ENCODE results near the gene TUBGCP5. TPM values are rescaled to one million over a fixed set of nuclear protein-coding genes. Genes with fewer than 3 reads are reported as not detected.
A peak's percentile ranks its signal among the peaks of the same experiment; 100 is the strongest.
"Not testable (repeated sequence)": the region's sequence is repeated elsewhere in the genome, so short reads cannot be mapped to it uniquely, and the experiment has no call there.

The TUBGCP5 gene
- total RNA-seq = 10 to 100 TPM; 16.2 to 16.4 TPM

DNA sequence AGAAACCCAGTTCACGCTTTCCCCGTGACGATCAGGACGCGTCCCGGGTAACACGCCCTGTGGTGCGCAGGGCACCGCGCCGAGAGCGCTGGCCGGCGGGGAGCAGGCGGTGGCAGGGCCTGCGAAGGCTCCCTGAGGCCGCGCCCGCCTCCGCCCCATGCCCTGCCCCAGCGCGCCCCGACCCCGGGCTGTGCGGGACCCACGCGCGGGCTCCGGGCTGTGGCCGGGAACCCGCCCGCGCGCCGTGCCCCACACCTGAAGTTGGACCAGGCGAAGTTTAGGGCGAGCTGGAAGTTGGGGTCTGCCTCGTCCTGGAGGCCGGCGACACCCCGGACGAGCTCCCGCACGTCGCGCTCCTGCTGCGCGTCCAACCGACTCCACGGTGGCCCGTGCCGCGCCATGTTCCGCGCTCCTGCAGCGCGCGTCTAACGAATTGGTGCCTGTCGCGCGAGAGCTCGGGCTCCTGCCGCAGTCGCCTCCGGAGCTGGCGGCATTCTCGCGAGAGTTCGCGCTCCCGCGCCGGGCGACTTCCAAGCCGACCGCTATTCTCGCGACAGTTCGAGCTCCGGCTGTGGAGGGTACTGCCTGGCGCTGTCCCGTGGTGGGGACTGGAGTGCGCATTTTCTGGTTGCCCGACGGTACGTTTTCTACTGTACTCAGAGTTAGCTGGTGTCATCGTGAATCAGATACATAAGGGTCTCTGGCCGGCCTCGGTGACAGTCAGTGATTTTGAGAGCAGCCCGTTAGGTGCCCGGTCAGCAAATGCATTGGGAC, at the start of gene TUBGCP5:
Gene TUBGCP5 (minus strand): TSS at position 427 of the 774 bp plus-strand sequence. CDS start 26 bp downstream, at position 401.
- Mint-ChIP-seq H3K4me1 (peaks cover 13% of the 10 kb centered on the region), H3K27me3 (no peaks in the 10 kb centered on the region), H3K4me3 (peak within 1 kb of the TSS; percentile 81), H3K36me3 (ENCODE audit: low read depth) (peaks cover 8% of the 10 kb centered on the region), H3K27ac (peak within 1 kb of the TSS; percentile 91), H3K9me3 (ENCODE audit: low read depth) (no peaks in the 10 kb centered on the region)
- ATAC-seq (peak; percentile 97), DNase-seq (peak; percentile 99)
- POLR2A ChIA-PET = interaction anchor here (0.6 to 0.9 kb wide), 3 partner anchors 60 to 266 kb away, joined by 3 to 4 read pairs (median 3); no protein-coding TSS in a partner anchor
- intact Hi-C loops (cut with DNase I, micrococcal nuclease) = loop anchor here (1.0 to 10.0 kb wide), 5 partner anchors 57 to 425 kb away; partner anchors contain the start of genes NIPA2 (in 2 of the 2), CYFIP1 (in 1 of the 2) and NIPA1 (in 1 of the 2)
- CTCF ChIA-PET = interaction anchor here (0.6 to 1.3 kb wide), 6 partner anchors 9 to 265 kb away, joined by 3 to 5 read pairs (median 3); partner anchors contain the start of gene CYFIP1

DNA sequence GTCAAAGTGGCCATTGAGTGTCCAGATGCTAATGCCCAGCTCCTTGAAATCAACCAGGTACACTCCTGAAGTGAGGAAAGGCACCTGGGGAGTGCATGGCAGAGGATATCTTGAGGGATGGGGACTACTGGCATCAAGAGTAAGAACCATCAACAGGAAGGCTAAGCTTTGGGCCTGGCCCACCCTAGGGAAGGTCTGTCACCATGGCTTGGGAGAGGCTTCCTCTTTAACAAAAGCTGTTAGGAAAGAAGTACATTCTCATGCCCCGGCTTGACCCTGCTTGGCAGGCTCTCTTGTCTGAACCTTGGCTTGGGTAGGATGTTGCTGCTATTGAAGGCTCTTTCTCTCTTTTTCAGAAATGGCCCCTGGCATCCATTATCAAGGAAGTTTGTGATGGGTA, 43.7 kb upstream of the TUBGCP5 start:
- H3K27me3 Mint-ChIP-seq = no peaks in the 10 kb centered on the region
- ChIA-PET POLR2A (no interaction called here), CTCF (no interaction called here)
- no peak overlapping the region for H3K4me3 Mint-ChIP-seq
- H3K36me3 Mint-ChIP-seq (ENCODE audit: low read depth) = no peaks in the 10 kb centered on the region
- intact Hi-C loops (cut with DNase I, micrococcal nuclease) = no loop called here
- ATAC-seq = no peak
- H3K27ac Mint-ChIP-seq = no peak overlapping the region
- H3K9me3 Mint-ChIP-seq (ENCODE audit: low read depth) = no peaks in the 10 kb centered on the region
- H3K4me1 Mint-ChIP-seq = no peaks in the 10 kb centered on the region
- no peak for DNase-seq

DNA sequence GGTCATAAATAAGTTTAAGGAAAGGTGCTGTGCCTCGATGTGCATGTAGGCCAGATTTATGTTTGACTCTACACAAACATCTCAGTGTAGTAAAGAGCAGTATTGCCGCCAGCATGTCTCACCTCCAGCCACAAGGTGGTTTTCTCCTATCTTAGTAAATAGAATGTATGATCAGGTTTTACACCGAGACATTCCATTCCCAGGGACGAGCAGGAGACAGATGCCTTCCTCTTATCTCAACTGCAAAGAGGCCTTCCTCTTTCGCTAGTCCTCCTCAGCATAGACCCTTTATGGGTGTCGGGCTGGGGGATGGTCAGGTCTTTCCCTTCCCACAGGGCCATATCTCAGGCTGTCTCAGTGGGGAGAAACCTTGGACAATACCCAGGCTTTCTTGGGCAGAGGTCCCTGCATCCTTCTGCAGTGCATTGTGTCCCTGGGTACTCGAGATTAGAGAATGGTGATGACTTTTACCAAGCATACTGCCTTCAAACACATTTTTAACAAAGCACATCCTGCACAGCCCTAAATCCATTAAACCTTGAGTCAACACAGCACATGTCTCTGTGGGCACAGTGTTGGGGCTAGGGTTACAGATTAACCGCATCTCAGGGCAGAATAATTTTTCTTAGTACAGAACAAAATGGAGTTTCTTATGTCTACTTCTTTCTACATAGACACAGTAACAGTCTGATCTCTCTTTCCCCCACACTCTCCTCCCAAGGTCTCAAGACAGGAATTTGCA, 42.8 kb upstream of the TUBGCP5 start:
- POLR2A ChIA-PET; H3K9me3 Mint-ChIP-seq (ENCODE audit: low read depth); H3K4me3 Mint-ChIP-seq; intact Hi-C loops (cut with DNase I, micrococcal nuclease); H3K27me3 Mint-ChIP-seq; H3K36me3 Mint-ChIP-seq (ENCODE audit: low read depth); H3K27ac Mint-ChIP-seq; H3K4me1 Mint-ChIP-seq; DNase-seq; ATAC-seq; CTCF ChIA-PET: not testable (repeated sequence)

DNA sequence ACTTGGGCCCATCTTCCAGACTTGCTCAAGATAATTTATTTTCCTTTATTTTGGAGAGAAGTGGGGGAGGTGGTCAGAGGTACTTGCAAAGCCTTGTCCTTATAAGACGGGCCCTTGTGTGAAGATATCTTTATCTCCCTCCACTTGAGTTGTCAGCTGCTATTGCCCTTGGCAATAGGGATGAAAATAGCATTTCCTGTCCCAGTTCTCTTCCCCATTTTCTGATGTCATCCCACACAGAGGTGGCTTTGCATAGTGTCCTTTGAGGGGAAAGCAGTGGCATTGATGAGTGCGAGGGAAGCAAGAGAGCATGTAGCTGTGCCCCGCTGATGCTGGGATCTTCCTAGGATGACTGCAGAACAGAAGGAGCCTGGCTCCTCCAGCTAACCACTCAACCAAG, 41.9 kb upstream of the TUBGCP5 start:
- Mint-ChIP-seq H3K27ac (no peak overlapping the region), H3K4me1 (no peaks in the 10 kb centered on the region)

DNA sequence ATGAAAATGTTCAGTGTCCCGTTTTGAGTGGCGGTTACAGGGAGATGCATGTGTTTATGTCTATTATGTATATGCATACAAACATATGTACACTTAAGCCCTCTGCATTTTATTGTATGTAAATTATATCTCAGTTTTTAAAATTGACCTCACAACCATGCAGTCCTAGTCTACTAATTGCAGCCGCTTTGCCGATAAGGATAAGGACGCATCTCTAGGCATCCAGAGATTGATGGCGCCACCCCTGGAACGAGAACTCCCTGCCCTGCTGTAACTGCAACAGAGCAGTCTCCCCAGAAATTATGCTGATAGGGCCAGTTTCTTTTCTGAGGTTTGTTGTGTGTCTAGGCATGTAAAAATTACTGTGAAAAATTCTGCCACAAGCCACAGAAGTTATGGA, 40.4 kb upstream of the TUBGCP5 start:
- CTCF ChIA-PET = no interaction called here

More for the DNA sequence above, 41.9 kb upstream of the TUBGCP5 start:
- Mint-ChIP-seq H3K9me3 (ENCODE audit: low read depth) (no peaks in the 10 kb centered on the region), H3K36me3 (ENCODE audit: low read depth) (no peaks in the 10 kb centered on the region), H3K27me3 (no peaks in the 10 kb centered on the region), H3K4me3 (no peak overlapping the region)
- intact Hi-C loops (cut with DNase I, micrococcal nuclease) = no loop called here
- POLR2A ChIA-PET = no interaction called here
- no peak for ATAC-seq
- no peak for DNase-seq
- CTCF ChIA-PET = no interaction called here

DNA sequence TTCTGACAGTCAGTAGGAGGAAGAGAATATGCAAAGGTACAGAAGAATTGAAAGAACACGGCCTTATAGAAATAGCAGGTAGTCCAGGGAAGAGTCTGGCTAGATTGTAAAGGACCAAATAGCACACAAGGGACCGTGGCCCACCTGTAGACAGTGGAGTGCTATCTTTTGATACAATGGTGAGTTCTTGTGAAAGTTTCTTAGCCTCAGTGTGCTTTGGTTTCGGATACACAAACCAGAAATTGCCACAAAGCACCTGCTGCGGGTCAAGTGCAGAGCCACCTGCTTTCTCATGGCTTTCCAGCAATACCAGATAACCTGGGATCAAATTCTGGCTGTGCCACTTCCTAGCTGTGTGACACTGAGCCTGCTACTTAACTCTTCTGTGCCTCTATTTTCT, 36.6 kb upstream of the TUBGCP5 start:
- ChIA-PET CTCF (no interaction called here), POLR2A (no interaction called here)
- H3K27ac Mint-ChIP-seq = no peak overlapping the region
- H3K36me3 Mint-ChIP-seq (ENCODE audit: low read depth) = no peaks in the 10 kb centered on the region
- no peaks in the 10 kb centered on the region for H3K4me1 Mint-ChIP-seq
- intact Hi-C loops (cut with DNase I, micrococcal nuclease) = no loop called here
- H3K9me3 Mint-ChIP-seq (ENCODE audit: low read depth) = no peaks in the 10 kb centered on the region
- ATAC-seq (no peak), DNase-seq (no peak)
- H3K27me3 Mint-ChIP-seq = peaks cover 4% of the 10 kb centered on the region
- H3K4me3 Mint-ChIP-seq = no peak overlapping the region

More for the DNA sequence above, 40.4 kb upstream of the TUBGCP5 start:
- intact Hi-C loops (cut with DNase I, micrococcal nuclease) = no loop called here
- no peak overlapping the region for H3K27ac Mint-ChIP-seq
- H3K9me3 Mint-ChIP-seq (ENCODE audit: low read depth) = no peaks in the 10 kb centered on the region
- POLR2A ChIA-PET = no interaction called here
- no peaks in the 10 kb centered on the region for H3K36me3 Mint-ChIP-seq (ENCODE audit: low read depth)
- ATAC-seq (no peak), DNase-seq (no peak)
- no peaks in the 10 kb centered on the region for H3K27me3 Mint-ChIP-seq
- H3K4me3 Mint-ChIP-seq = no peak overlapping the region
- no peaks in the 10 kb centered on the region for H3K4me1 Mint-ChIP-seq

DNA sequence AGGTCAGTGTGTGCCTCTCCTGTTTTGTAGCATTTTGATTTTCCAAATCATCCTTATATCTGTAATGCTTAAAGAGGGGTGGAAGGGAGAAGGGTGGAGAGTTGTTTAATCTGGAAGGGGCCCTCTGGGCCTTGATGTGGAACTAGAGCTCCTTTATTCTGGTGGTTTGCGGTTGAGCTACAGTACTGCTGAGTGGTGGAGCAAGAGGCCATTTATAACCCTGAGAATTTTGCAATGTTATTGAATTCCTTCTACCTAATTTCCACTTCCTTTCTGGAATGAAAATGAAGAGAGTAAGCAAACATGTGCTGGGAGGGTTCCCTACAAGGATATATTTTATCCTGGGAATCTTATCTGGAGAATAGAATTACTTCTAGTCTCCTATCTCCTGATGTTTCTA, 35.3 kb upstream of the TUBGCP5 start:
- DNase-seq (no peak), ATAC-seq (no peak)
- H3K27ac Mint-ChIP-seq = no peak overlapping the region
- ChIA-PET CTCF (no interaction called here), POLR2A (no interaction called here)
- H3K4me1 Mint-ChIP-seq = no peaks in the 10 kb centered on the region
- H3K4me3 Mint-ChIP-seq = no peak overlapping the region
- H3K36me3 Mint-ChIP-seq (ENCODE audit: low read depth) = no peaks in the 10 kb centered on the region
- intact Hi-C loops (cut with DNase I, micrococcal nuclease) = no loop called here
- H3K27me3 Mint-ChIP-seq = peaks cover 4% of the 10 kb centered on the region
- no peaks in the 10 kb centered on the region for H3K9me3 Mint-ChIP-seq (ENCODE audit: low read depth)

DNA sequence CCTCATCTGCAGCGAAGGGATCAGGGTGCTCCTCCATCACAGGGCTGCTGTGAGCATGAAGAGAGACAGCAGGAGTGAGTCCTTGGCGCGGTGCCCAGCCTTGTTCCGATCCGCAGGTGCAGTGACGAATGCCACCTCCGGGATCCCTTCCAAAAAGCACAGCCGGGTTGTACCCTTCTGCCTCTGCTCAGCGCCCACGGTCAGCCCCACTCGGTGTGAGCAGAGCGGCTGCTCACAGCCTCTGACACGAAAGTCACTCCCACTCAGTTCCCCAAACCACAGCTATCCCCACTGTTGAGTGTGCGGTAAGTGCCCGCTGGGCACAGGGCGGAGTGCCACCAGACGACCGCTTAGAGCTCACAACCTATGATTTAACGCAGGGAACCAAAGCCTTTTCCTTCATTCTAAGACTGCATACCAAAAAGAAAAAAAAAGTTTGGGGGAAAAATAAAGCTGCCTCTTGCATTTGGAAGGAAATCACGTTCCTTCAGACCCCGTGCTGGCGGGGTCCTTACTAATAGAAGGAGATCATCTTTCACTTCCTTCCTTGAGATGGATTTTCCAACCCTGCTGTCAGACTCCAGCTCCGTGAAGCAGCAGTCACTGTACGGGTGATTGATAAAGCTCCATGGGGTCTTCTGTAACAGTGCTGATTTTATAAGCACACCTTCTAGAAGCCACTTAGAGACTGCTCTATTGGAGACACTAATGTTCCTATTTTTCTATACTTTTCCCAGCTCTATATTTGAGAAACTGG, 34.7 kb upstream of the TUBGCP5 start:
- Mint-ChIP-seq H3K36me3 (ENCODE audit: low read depth) (no peaks in the 10 kb centered on the region), H3K27me3 (peaks cover 4% of the 10 kb centered on the region), H3K9me3 (ENCODE audit: low read depth) (no peaks in the 10 kb centered on the region), H3K4me3 (no peak overlapping the region), H3K4me1 (no peaks in the 10 kb centered on the region), H3K27ac (no peak overlapping the region)
- ChIA-PET CTCF (no interaction called here), POLR2A (no interaction called here)
- DNase-seq (no peak), ATAC-seq (peak; percentile 39)
- intact Hi-C loops (cut with DNase I, micrococcal nuclease) = no loop called here

DNA sequence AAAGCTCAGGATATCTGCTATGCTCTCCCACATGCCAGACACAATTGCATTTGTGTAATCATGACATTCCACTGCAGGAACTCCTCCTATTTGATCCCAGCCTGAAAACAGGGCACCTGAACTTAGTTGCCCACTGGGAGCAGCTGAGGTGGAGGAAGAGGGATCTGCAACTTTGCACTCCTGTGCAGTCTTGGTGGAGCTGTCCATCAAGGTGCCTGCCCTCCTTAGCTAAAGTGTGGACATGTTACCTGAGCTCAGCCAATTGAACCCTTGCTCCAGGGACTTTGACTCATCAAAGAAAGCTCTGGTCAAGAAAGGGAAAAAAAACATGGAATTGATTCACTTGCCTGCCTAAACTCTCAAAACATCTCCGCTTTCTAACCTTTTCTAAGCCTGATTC, 33.3 kb upstream of the TUBGCP5 start:
- Mint-ChIP-seq H3K4me1 (no peaks in the 10 kb centered on the region), H3K4me3 (no peak overlapping the region), H3K27ac (no peak overlapping the region), H3K27me3 (peaks cover 4% of the 10 kb centered on the region), H3K36me3 (ENCODE audit: low read depth) (no peaks in the 10 kb centered on the region), H3K9me3 (ENCODE audit: low read depth) (no peaks in the 10 kb centered on the region)
- intact Hi-C loops (cut with DNase I, micrococcal nuclease) = no loop called here
- ChIA-PET POLR2A (no interaction called here), CTCF (no interaction called here)
- no peak for DNase-seq
- no peak for ATAC-seq

DNA sequence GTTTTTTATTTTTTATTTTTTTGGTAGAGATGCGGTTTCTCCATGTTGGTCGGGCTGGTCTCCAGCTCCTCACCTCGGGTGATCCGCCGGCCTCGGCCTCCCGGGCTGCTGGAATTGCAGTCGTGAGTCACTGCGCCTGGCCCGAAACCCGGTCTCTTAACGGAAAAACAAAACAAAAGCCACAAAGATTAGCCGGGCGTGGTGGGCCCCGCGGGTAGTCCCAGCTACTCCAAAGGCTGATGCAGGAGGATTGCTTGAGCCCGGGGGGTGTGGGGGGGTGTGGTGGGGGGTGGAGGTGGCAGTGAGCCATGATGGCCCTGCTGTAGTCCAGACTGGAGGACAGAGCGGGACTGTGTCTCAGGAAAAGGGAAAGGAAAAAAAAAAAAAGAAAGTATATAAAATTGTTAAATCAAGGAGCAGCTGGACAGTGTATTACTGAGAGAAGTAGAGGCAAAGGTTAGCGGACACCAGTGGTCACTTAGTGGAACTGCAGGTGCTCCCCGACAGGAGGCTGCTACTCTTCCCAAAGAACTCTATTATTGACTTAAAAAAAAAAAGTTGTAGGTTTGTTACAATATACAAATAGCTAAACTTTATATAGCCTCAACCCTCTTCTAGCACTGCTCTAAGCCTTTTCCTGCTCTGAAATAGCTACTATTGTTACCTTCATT, 30.3 kb upstream of the TUBGCP5 start:
- Mint-ChIP-seq H3K9me3 (ENCODE audit: low read depth) (no peaks in the 10 kb centered on the region), H3K4me3 (no peak overlapping the region), H3K27ac (no peak overlapping the region), H3K27me3 (peaks cover 4% of the 10 kb centered on the region), H3K36me3 (ENCODE audit: low read depth) (no peaks in the 10 kb centered on the region), H3K4me1 (no peaks in the 10 kb centered on the region)
- DNase-seq (no peak), ATAC-seq (no peak)
- POLR2A ChIA-PET = no interaction called here
- CTCF ChIA-PET = no interaction called here
- intact Hi-C loops (cut with DNase I, micrococcal nuclease) = loop anchor here in 1 of 2 experiments (10.0 kb wide), 1 partner anchor 145 kb away; no protein-coding TSS in a partner anchor

DNA sequence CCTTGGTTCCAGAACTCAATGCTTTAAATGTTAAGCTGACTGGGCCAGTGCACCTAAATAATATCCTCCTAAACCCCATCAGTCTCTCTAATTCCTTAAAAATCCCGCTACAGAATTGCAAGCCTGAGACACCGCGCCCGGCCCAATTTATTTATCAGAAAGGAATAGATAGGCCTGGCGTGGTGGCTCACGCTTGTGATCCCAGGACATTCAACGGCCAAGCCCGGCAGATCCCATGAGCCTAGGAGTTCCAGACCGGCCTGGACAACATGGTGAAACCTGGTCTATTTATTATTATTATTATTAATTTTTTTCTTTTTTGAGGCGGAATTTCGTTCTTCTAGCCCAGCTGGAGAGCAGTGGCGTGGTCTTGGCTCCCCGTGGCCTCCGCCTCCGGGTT, 28.0 kb upstream of the TUBGCP5 start:
- Mint-ChIP-seq H3K27ac (no peak overlapping the region), H3K36me3 (ENCODE audit: low read depth) (no peaks in the 10 kb centered on the region), H3K4me3 (no peak overlapping the region), H3K4me1 (no peaks in the 10 kb centered on the region), H3K9me3 (ENCODE audit: low read depth) (peaks cover 3% of the 10 kb centered on the region), H3K27me3 (peaks cover 4% of the 10 kb centered on the region)
- intact Hi-C loops (cut with DNase I, micrococcal nuclease) = loop anchor here in 1 of 2 experiments (10.0 kb wide), 1 partner anchor 143 kb away; no protein-coding TSS in a partner anchor
- CTCF ChIA-PET = no interaction called here
- DNase-seq (no peak), ATAC-seq (no peak)
- POLR2A ChIA-PET = no interaction called here
